ENCODE results near the gene GREB1. TPM values are rescaled to one million over a fixed set of nuclear protein-coding genes. Genes with fewer than 3 reads are reported as not detected.

The GREB1 gene
- total and polyA plus RNA-seq, 2 experiments from 2014 or later, result 12.0 to 35.0 TPM

GRCh38 chr2:11578986-11579774 is 45.3 kb downstream of the GREB1 start (continued):
- TF ChIP-seq, protein P1, sequence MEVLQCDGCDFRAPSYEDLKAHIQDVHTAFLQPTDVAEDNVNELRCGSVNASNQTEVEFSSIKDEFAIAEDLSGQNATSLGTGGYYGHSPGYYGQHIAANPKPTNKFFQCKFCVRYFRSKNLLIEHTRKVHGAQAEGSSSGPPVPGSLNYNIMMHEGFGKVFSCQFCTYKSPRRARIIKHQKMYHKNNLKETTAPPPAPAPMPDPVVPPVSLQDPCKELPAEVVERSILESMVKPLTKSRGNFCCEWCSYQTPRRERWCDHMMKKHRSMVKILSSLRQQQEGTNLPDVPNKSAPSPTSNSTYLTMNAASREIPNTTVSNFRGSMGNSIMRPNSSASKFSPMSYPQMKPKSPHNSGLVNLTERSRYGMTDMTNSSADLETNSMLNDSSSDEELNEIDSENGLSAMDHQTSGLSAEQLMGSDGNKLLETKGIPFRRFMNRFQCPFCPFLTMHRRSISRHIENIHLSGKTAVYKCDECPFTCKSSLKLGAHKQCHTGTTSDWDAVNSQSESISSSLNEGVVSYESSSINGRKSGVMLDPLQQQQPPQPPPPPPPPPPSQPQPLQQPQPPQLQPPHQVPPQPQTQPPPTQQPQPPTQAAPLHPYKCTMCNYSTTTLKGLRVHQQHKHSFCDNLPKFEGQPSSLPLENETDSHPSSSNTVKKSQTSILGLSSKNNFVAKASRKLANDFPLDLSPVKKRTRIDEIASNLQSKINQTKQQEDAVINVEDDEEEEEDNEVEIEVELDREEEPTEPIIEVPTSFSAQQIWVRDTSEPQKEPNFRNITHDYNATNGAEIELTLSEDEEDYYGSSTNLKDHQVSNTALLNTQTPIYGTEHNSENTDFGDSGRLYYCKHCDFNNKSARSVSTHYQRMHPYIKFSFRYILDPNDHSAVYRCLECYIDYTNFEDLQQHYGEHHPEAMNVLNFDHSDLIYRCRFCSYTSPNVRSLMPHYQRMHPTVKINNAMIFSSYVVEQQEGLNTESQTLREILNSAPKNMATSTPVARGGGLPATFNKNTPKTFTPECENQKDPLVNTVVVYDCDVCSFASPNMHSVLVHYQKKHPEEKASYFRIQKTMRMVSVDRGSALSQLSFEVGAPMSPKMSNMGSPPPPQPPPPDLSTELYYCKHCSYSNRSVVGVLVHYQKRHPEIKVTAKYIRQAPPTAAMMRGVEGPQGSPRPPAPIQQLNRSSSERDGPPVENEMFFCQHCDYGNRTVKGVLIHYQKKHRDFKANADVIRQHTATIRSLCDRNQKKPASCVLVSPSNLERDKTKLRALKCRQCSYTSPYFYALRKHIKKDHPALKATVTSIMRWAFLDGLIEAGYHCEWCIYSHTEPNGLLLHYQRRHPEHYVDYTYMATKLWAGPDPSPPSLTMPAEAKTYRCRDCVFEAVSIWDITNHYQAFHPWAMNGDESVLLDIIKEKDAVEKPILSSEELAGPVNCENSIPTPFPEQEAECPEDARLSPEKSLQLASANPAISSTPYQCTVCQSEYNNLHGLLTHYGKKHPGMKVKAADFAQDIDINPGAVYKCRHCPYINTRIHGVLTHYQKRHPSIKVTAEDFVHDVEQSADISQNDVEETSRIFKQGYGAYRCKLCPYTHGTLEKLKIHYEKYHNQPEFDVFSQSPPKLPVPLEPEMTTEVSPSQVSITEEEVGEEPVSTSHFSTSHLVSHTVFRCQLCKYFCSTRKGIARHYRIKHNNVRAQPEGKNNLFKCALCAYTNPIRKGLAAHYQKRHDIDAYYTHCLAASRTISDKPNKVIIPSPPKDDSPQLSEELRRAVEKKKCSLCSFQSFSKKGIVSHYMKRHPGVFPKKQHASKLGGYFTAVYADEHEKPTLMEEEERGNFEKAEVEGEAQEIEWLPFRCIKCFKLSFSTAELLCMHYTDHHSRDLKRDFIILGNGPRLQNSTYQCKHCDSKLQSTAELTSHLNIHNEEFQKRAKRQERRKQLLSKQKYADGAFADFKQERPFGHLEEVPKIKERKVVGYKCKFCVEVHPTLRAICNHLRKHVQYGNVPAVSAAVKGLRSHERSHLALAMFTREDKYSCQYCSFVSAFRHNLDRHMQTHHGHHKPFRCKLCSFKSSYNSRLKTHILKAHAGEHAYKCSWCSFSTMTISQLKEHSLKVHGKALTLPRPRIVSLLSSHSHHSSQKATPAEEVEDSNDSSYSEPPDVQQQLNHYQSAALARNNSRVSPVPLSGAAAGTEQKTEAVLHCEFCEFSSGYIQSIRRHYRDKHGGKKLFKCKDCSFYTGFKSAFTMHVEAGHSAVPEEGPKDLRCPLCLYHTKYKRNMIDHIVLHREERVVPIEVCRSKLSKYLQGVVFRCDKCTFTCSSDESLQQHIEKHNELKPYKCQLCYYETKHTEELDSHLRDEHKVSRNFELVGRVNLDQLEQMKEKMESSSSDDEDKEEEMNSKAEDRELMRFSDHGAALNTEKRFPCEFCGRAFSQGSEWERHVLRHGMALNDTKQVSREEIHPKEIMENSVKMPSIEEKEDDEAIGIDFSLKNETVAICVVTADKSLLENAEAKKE (CRISPR knock-in tag; IDR thresholded peaks at IDR 0.05), result no peak
- TF ChIP-seq, protein P2, sequence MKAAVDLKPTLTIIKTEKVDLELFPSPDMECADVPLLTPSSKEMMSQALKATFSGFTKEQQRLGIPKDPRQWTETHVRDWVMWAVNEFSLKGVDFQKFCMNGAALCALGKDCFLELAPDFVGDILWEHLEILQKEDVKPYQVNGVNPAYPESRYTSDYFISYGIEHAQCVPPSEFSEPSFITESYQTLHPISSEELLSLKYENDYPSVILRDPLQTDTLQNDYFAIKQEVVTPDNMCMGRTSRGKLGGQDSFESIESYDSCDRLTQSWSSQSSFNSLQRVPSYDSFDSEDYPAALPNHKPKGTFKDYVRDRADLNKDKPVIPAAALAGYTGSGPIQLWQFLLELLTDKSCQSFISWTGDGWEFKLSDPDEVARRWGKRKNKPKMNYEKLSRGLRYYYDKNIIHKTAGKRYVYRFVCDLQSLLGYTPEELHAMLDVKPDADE (IDR thresholded peaks at IDR 0.05), result no peak
- TF ChIP-seq STAT1 (IDR thresholded peaks at IDR 0.05; ENCODE audit: unreplicated experiment) (no peak), ZNF331 (CRISPR knock-in tag; IDR thresholded peaks at IDR 0.05; ENCODE audit: low read depth) (no peak), POLR2AphosphoS5 (IDR thresholded peaks at IDR 0.05; ENCODE audit: low read depth) (no peak), EZH2phosphoT487 (IDR thresholded peaks at IDR 0.05; ENCODE audit: unreplicated experiment) (no peak)
